GM13976 (cell line): ENCODE data around the gene NEAT1.
"Not testable (repeated sequence)": the region's sequence is repeated elsewhere in the genome, so short reads cannot be mapped to it uniquely, and the experiment has no call there.

Experiments used
- DNase-seq: peaks from one replicate; pipeline ENCODE4 v3.0.0; 2012; ENCODE audit warnings: low spot score
- in situ Hi-C: fragments of 300-500 bp; cut with MboI; formaldehyde crosslinking; loops from one replicate; pipeline ENCODE4 v1.12.0; 2022; ENCODE audit warnings: low sequenced_read_pairs, mixed read lengths, inconsistent platforms; ENCODE audit not compliant: unreplicated experiment
- TF ChIP-seq, protein P1 (sequence below): IDR thresholded peaks from 2 replicates; pipeline ENCODE4 v1.5.1; 2012; ENCODE audit warnings: borderline replicate concordance, mild to moderate bottlenecking; ENCODE audit not compliant: insufficient read depth; ENCODE audit errors: extremely low read depth, missing control alignments, control extremely low read depth

NEAT1 gene

DNA sequence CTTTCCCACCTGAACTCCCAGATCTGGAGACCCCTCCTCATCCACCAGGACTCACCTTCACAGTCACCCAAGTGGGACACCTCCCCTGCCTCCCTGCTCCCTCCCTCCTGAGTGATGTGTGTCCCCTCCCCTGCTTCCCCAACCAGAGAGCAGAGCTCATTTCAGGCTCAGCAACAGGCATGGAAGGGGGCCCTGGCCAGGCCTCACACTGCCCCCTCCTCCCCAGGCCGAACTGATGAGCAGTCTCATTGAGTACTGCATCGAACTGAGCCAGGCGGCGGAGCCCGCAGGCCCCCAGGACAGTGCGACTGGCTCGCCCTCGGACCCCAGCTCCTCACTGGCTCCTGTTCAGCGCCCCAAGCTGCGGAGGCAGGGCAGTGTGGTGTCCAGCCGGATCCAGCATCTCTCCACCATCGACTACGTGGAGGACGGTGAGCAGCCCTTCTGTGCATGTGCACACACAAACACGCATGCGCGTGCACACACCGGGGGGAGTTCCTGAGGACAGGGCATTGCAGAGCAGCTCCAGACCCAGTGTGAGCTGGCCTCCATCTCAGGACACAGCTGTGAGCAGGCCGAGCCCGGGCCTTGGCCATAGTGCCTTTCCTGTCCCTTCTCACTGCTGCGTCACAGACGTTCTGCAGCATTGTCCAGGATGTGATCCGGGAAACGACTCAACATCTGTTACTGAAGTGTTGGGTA, 17.8 kb upstream of the NEAT1 start:
- in situ Hi-C loops = no loop called here
- TF ChIP-seq, protein P1, sequence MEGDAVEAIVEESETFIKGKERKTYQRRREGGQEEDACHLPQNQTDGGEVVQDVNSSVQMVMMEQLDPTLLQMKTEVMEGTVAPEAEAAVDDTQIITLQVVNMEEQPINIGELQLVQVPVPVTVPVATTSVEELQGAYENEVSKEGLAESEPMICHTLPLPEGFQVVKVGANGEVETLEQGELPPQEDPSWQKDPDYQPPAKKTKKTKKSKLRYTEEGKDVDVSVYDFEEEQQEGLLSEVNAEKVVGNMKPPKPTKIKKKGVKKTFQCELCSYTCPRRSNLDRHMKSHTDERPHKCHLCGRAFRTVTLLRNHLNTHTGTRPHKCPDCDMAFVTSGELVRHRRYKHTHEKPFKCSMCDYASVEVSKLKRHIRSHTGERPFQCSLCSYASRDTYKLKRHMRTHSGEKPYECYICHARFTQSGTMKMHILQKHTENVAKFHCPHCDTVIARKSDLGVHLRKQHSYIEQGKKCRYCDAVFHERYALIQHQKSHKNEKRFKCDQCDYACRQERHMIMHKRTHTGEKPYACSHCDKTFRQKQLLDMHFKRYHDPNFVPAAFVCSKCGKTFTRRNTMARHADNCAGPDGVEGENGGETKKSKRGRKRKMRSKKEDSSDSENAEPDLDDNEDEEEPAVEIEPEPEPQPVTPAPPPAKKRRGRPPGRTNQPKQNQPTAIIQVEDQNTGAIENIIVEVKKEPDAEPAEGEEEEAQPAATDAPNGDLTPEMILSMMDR = no peak
- DNase-seq = no peak

DNA sequence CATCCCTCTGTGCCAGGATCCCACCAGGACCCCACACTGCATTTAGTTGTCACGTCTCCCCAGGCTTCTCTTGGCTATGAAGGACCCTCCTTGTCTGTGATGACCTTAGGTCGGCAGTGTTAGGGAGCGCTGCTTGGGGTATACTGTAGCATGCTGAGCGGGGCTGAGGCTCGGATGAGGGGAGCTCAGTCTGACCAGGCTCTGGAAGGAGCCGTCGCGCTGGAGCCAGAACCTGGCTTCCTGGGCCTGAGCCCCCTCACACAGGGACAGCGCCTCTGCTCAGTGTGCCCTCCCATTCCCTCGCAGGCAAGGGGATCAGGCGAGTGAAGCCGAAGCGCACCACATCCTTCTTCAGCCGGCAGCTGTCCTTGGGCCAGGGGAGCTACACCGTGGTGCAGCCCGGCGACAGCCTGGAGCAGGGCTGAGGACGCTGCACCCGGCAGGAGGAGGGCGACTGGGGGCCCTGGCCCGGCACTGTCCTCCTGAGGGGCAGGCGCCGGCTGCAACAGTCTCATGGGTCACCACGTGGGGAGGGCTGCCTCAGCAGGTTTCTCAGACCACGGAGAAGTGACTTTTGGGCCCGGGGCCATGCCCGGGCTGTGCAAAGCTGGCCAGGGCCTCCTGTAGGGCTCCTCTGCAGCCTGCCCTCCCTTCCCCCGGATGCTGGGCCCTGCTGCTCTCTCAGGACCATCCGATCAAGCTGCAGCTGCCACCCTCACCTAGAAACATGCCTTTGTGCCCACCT, 11.5 kb upstream of the NEAT1 start:
- DNase-seq = peak; percentile 4
- in situ Hi-C loops = no loop called here
- TF ChIP-seq, protein P1 = no peak

DNA sequence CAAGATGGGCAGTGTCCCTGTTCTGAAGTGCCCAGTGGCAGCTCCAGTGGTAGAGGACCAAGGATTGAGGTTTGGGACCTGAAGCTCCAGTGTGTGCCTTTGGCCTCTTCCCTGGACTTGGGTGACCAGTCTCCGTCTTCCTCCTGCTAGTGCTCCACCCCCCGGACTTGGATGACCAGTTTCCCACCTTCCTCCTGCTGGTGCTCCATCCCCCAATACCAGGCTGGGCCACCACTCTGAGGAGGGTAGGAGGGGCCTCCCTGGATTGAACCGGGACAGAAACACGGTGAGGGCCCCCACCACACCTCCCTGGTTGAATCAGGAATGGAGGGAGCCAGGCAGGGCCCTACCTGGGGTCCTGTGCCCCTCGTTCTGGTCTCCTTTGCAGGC, 10.9 kb upstream of the NEAT1 start:
- TF ChIP-seq, protein P1 = no peak
- in situ Hi-C loops = no loop called here
- DNase-seq = peak; percentile 4

DNA sequence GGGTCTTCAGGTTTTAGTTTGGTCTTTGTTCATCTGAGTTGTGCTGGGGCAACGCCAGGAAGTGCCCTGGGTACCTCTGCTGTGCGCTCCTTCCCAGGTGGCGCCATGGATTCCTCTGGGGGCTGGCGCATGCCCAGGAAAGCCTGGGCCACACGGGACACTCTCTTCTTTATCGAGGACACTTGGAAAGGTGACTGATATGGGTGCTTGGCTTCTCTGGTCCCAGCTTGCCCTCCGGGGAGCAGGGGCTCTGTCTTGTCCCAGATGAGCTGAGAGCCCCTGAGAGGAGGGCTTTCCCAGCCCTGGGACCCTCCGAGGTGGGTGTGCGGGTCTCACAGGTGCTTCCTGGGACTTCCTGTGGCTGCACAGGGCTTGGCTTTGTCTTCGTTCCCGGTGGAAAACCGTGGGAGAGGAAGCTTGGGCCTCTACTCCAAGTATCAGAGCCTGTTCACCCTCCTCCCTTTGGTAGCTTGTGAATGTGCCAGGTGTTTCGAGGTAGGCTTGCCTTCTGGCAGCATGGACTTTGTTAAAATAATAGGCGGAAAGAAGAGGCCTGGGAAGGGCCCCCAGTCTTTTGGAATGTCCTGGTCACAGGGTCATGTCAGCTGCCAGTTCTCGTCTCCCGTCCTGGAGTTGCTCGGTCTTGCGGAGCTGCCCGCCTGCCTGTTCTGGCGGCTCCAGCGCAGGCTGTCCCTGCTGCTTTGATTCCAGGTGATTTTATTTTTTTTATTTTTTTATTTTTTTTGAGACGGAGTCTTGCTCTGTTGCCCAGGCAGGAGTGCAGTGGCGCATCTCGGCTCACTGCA, 10.1 kb upstream of the NEAT1 start:
- TF ChIP-seq, protein P1 = no peak
- in situ Hi-C loops = no loop called here
- DNase-seq = peak; percentile 6

DNA sequence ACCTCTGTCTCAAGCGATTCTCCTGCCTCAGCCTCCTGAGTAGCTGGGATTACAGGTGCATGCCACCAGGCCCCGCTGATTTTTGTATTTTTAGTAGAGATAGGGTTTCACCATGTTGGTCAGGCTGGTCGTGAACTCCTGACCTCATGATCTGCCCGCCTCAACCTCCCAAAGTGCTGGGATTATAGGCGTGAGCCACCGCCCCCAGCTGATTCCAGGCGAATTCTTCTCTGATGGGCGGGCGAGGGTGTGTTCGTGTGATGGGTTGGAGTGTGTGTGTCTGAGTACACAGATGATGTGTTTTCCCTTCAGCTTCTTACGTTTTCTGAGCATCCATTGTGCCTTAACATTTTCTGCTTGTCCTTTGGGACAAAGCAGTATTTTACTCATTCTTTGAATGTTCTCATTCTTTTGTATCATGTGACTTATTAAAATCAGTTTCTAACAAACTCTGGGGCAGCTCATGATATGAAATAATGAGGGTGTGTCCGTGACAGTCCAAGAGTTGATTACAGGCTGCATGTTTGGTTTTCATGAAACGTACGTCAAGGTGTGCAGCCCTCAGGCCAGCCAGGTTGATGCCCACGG, 9.4 kb upstream of the NEAT1 start:
- in situ Hi-C loops, DNase-seq: not testable (repeated sequence)

DNA sequence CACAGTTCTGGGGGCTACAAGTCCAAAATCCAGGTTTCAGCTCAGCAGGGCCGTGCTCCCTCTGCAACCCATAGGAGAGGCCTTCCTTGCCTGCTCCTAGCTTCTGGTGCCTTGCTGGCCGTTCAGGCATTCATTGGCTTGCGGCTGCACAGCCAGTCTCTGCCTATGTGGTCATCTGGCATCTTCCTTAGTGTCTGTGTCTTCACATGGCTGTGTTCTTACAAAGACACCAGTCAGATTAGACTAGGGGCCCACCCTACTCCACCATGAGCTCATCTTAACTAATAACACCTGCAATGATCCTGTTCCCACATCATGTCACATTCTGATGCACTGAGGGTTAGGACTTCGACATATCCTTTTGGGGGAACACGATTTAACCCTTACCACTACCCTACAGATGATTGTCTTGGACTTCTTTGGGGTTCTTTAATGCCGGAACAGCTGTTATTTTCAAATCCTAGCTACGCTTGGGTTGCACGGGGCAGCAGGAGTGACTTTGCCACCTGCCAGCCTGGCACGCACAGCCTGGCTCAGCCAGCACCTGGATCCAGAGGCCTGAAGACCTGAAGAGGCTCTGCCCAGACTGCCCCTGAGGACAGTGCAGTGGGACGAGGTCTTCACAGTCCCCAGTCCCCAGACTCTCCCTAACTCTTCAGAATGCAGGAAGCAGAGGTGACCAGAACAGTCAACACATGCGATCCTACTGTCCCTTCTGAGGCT, 7.7 kb upstream of the NEAT1 start:
- TF ChIP-seq, protein P1 = no peak
- no peak for DNase-seq
- in situ Hi-C loops = no loop called here
